Stimulated activated naive CD4-positive, alpha-beta T cell treated with Interleukin-2 at 50 U/mL for 16 hours (primary cell): ENCODE data around the gene PARD3B.

Experiments used
- DNase-seq: peaks from one replicate; lab custom pipeline; 2025; lab: John Stamatoyannopoulos, UW

PARD3B gene

DNA sequence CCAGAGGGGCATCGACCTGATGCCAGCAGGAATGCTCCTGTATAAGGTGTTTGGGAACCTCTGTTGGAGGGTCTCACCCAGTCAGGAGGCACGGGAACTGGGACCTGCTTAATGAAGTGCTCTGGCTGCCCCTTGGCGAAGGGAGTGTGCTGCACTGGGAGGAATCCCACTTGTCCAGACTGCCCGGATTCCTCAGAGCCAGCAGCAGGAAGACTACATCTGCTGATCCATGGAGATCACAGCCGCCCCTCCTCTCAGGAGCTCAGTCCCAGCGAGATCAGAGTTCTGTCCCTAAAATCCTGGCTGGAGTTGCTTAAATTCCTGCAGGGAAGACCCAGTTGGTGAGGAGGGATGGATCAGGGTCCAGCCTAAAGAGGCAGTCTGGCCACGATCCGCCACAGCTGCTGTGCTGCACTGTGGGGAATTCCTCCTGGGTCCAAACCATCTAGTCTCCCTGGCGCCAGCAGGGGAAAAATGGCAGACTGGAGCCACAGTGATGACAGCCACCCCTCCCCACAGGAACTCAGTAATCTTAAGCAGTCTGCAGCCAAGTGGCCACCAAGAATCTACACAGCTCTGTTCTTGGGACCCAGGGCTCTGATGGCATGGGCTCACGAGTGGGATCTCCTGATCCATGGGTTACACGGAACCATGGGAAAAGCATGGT, 1060.5 kb downstream of the PARD3B start:
- no peak for DNase-seq

GRCh38 chr2:205607146-205607545, 1061.9 kb downstream of the PARD3B start:
- DNase-seq, result no peak

GRCh38 chr2:205609113-205609512, 1063.8 kb downstream of the PARD3B start:
- DNase-seq, result no peak

DNA sequence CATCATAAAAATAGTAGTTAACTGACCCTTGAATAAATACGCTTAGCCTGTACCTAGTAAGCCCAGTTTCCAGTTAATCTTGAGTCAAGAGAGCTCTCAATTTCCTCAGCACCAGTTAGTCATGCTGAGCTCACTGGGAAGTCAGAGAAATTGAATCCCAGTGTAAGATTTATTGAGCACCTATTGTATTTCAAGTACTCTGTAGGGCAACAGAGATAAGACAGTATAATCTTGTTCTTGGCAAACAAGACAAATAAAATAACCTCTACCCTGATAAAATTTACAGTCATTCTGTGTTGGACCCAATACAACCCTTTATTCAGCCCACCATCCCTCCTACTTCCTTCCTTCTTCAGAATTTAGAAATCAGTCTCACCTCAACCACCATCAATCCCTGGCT, 1065.2 kb downstream of the PARD3B start:
- DNase-seq, result no peak

DNA sequence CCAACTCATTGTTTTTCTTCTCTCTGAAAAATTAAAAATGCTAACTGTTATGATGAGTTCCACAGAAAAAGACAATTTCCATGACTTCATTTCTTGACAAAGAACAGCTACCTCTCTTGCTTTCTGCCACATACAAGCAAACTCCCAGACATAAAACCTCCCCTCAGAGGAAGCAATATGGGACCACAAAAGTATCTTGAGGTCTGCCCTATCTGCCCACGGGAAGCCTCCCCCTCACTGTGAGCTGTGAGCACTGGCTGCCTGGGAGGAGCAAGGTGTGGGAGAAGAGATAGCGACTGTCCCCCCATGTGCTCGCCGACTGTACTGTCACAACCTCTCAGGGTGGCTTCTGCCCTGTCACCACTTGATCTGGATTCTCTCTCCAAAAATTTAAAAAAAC, 1067.4 kb downstream of the PARD3B start:
- peak; percentile 38 for DNase-seq

- DNase-seq, result no peak
These were observed 1068.8 kb downstream of the PARD3B start for GRCh38 chr2:205613970-205614559.

DNA sequence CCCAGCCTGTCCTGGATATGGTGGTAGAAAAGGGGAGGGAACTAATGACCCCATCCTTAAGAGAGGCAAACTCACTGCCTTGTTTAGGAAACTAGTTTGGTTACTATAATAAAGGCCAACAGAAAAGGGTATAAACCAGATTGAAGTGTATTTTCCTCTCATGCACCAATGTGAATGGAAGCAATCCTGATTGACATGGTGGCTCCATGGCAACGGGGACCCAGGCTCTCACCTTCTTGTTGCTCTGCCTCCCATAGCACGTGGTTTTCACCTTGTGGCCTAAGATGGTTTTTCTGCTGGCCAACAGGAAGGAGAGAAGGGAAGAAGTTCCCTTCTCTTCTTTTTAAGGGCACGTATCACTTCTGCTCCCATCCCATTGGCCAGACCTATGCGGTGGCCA, 1069.7 kb downstream of the PARD3B start:
- no peak for DNase-seq

DNA sequence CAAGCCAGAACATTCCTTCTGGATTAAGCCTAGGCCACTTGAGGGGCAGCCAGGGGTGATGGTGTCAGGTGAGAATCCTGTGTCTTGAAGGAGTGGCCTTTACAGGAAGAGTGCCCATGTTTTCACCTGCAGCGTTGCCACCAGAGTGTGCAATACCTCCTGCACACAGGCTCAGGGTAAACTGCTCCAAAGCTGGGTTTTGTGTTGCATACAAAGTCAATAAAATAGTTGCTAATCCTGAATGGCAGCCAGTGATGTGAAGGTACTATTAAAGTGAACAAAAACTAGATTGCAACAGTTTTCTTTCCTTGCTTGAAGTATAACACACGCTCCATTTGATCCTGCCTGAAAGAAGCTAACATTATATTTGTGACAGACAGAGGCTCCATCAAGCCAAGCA, 1072.6 kb downstream of the PARD3B start:
- no peak for DNase-seq

- no peak for DNase-seq
These were observed 1074.3 kb downstream of the PARD3B start for GRCh38 chr2:205619600-205619999.

DNA sequence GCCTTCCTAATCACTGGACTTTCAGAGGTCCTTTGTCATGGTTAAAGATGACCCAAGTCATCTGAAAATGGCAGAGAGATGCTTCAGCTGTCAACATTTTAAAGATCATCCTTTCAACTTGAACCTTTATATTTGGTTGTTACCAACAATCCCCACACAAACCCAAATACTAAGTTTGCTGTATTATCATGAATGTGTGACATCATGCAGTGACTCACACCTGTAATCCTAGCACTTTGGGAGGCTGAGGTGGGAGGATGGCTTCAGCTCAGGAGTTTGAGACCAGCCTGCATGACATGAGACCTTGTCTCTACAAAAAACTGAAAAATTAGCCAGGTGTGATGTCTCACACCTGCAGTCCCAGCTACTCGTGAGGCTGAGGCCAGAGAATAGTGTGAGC, 1081.8 kb downstream of the PARD3B start:
- no peak for DNase-seq

- no peak for DNase-seq
These were observed 1083.1 kb downstream of the PARD3B start for GRCh38 chr2:205628422-205628821.

GRCh38 chr2:205629091-205629776, 1084.0 kb downstream of the PARD3B start:
- DNase-seq, result no peak

DNA sequence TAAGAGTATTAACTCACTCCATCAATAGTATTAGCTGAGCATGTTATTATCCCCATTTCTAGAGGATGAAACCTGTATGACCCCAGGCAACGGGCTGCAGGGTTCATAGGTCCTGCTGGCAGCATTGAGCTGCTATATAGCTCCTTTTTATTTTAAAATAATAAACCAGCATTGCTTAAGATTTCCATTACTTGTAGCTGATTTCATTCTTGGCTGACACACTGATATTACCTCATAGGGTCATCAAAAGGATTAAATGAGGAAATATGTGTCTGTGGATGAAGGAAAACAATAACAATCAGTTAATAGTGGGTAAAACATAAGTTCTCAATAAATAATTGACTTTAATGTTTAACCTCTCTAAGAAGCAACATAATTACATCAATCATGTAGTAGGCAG, 1088.7 kb downstream of the PARD3B start:
- no peak for DNase-seq

DNA sequence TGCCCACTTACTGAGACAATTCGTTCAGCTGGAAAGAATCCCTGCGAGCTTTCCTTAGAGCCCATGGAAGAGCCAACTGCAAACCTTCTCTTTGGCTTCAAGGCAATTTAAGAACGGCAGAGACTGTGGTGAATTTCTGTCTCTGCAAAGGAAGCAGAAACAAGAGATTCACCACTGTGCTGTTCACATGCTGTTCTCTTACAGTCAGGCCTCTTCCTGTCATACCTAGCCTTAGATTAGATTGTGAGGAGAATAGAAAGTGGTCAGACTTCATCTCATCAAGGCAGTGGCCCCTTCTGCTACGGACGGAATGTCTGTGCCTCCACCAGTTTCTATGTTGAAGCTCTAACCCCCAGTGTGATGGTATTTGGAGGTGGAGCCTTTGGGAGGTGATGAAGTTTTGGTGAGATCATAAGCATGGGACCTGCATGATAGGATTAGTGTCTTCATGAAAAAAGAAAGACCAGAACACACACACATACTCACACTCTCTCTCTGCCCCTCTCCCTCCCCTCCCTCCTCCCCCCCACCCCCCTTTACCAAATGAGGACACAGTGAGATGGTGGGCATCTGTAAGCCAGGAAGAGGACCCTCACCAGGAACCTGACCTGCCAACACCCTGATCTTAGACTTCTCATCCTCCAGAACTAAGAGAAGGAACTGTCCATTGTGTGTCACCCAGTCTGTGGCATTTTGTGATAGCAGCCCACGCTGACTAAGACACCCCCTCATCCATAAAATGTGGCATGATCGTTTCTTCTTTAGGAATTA, 1091.5 kb downstream of the PARD3B start:
- no peak for DNase-seq

GRCh38 chr2:205637320-205637602, 1092.0 kb downstream of the PARD3B start:
- DNase-seq, result no peak

DNA sequence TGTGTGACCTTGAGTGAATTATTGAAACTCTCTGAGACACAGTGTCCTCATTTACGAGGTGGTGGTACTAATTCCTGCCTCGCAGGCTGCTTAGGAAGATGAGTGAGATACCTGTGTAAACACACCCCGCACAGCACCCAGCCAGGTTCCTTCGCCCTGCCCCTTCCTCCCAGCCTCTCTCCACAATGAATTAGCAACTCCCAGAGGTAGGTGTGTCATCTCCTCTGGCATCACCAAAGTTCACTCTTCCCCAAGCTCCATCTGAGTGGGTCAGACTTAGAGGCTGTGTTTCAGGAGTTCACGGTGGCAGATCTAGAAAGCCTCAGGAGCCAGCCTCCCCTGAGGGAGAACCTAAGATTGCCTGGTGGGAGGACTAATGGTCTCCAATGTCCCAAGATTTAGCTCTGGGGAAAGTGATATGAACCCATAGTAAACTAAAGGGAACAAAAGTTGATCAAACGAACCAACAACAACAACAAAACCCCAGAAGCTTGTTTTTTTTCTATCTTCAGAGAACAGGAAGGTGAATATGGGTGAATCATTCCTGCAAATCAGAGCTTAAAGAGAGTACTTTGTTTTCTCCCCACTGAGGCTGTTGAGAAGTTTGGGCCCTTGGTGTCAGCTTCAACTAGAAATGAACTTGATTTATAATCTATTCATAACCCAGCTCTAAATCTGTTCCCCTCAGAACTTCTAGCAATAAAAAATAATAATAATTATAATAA, 1092.7 kb downstream of the PARD3B start:
- no peak for DNase-seq

- no peak for DNase-seq
These were observed 1095.4 kb downstream of the PARD3B start for GRCh38 chr2:205640716-205641115.

GRCh38 chr2:205642599-205643356, 1097.5 kb downstream of the PARD3B start:
- no peak for DNase-seq

- DNase-seq, result no peak
These were observed 1098.2 kb downstream of the PARD3B start for GRCh38 chr2:205643391-205643885.

DNA sequence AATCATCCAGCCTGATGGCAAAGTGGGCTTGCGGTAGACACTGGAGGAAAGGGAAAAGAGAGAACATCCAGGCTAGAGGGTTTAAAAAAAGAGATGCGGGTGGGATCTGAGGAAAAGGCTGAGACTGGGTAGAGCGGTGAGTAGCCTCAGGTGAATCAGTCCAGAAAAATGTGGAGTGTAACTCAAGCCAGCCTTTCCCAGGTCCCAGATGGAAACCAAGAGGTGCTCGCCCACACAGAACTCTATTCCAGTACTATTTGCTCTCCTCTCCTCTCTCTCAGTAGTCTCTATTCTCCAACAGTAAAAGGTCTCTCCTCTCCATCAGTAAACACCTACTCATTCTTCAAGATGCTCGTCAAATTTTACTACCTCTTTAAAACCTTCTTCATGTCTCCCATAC, 1098.7 kb downstream of the PARD3B start:
- DNase-seq, result no peak

- no peak for DNase-seq
These were observed 1101.4 kb downstream of the PARD3B start for GRCh38 chr2:205646680-205647079.
